GM18498 (cell line): ENCODE measurements around the gene CALML3.

ENCODE experiments used
- ATAC-seq: cut with Tn5 transposase; IDR thresholded peaks from one replicate; pipeline ENCODE4 v1.9.1; 2021; ENCODE audit warnings: mild to moderate bottlenecking, moderate library complexity; ENCODE audit not compliant: unreplicated experiment

CALML3 gene

GRCh38 chr10:5538446-5538845 lies 13.7 kb downstream of the CALML3 start:
- ATAC-seq, result no peak

DNA sequence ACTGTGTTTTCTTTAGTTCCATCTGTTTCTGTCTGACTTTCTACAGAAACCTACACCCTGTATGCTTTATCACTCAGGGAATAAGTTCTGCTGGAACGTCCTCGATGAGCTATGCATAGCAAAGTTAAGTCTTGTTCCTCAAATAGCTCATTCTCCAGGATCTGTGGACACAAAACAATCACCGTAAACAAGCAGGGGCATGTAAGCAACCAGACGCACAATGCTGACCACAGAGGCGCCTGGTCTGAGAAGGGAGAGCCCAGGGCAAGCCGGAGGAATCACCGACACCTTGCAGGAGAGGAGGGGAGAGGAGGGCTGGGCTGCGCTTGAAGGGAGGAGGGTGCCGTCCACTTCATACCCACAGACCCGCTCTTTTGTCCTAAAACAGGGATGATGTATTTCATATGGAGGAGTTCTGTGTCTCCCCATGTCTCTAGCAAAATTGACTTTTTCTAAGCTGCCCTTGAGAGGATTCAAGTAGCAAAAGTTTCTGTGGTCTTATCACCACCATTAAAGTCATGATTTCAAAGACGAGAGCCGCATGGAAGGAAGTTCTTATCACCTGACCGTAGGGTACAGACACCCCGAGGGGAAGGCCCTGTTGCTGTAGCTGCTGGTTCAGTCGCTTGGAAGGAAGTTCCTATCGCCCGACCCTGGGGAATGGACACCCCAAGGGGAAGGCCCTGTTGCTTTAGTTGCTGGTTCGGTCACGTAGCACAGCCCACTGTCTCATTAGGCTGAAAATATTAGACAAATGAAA lies 14.3 kb downstream of the CALML3 start:
- no peak for ATAC-seq

DNA sequence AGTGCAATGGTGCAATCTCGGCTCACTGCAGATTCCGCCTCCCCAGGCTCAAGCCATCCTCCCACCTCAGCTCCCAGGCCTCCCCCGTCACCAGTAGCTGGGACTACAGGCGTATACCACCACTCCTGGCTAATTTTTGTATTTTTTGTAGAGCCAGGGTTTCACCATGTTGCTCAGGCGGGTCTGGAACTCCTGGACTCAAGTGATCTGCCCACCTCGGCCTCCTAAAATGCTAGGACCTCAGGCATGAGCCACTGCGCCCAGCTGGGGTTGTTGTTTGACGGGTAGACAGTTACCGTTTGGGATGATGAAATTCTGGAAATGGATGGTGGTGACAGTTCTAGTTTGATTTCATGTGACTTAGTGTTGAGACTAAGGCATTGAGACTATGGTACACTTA lies 15.3 kb downstream of the CALML3 start:
- ATAC-seq, result no peak

GRCh38 chr10:5540891-5541290 lies 16.1 kb downstream of the CALML3 start:
- no peak for ATAC-seq

GRCh38 chr10:5542100-5542499 lies 17.3 kb downstream of the CALML3 start:
- no peak for ATAC-seq

GRCh38 chr10:5543623-5544022 lies 18.9 kb downstream of the CALML3 start:
- ATAC-seq, result no peak

DNA sequence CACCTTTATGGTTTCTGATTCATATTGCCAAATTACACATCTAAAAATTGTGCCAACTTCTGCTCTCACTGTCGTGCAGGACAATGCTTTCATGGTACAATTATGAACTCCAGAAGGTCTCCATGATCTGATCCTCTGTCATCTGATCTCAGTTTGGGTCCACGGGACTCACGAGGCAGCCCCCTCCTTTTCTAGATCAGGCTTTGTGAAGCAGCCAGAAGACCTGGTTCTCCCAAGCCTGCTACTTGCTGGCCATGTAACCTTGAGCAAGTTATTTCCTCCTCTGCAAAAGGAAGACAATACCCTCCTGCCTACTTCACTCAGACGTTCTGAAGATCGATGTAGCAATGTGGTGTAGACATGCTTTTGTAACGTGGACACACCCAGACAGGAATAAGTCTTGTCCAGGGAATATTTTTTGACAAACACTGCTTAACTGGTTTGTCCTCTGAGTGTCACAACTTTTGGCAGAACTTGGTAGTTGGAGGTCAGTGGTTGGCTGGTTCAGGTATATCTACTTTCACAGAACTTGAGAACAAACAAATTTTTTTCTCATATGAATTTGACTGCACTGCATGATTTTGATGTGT lies 19.6 kb downstream of the CALML3 start:
- ATAC-seq, result no peak

- no peak for ATAC-seq
Observed at GRCh38 chr10:5545011-5545410, 20.2 kb downstream of the CALML3 start.

DNA sequence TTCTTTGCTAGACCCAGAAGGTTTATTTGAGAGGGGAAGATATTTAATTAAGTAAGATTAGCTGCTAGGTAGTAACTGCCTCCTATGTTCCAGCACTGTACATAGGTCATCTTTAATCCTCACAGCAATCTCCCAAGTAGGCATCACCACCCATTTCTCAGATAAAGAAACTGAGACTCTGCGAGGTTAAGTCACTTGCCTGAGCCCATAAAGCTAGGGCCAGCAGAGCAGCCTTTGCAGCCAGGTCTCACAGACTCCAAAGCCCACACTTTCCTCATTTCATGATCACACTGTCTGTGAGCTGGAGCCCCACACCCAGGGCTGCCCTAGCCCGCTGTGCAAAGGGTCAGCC lies 20.6 kb downstream of the CALML3 start:
- ATAC-seq, result no peak

DNA sequence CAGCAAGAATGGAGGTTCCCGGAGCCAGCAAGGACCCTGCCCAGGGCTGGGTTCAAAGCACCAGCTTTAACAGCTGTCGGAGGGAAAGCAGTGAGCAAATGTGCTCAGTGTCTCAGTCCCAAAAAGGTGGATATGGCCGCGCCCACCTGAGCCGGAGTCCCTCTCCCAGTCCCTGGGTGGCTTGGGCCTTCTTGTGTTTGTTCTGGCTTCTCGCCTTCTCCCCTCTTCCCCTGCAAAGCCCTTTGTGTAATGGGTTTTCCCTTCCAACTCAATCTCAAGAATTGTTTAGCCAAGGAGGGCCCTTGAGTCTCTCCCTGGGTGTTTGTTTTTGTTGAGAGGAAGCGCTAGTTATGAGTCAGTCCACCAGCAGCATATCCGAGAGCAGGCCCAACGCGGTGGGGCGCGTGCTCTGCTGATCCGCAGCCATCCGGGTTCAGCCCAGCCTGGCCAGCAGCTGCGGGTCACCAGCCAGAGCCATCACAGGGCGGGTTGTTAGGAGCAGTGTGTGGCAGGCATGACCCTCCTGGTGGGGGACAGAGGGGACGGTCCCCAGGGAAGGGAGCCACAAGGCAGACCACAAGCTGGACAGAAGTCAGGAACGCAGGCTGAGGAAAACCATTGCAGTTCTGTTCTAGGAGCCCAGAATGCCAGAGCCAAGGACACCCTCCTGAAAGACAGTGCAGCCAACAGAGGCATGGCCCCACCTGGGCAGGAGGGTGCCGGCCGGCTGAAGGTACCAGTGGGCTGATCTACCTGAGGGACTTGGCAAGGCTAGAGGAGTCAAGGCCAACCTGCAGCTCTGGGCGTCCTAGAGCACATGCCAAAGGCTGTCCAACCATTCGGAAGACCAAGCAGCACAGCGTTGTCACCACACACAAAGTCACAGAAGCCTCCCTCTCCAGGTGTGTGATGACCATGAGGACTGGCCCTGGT lies 21.3 kb downstream of the CALML3 start:
- ATAC-seq, result no peak

GRCh38 chr10:5546891-5547680 lies 22.3 kb downstream of the CALML3 start:
- no peak for ATAC-seq

GRCh38 chr10:5547681-5547930 lies 22.8 kb downstream of the CALML3 start:
- no peak for ATAC-seq

- no peak for ATAC-seq
Observed at GRCh38 chr10:5547931-5548660, 23.3 kb downstream of the CALML3 start.

DNA sequence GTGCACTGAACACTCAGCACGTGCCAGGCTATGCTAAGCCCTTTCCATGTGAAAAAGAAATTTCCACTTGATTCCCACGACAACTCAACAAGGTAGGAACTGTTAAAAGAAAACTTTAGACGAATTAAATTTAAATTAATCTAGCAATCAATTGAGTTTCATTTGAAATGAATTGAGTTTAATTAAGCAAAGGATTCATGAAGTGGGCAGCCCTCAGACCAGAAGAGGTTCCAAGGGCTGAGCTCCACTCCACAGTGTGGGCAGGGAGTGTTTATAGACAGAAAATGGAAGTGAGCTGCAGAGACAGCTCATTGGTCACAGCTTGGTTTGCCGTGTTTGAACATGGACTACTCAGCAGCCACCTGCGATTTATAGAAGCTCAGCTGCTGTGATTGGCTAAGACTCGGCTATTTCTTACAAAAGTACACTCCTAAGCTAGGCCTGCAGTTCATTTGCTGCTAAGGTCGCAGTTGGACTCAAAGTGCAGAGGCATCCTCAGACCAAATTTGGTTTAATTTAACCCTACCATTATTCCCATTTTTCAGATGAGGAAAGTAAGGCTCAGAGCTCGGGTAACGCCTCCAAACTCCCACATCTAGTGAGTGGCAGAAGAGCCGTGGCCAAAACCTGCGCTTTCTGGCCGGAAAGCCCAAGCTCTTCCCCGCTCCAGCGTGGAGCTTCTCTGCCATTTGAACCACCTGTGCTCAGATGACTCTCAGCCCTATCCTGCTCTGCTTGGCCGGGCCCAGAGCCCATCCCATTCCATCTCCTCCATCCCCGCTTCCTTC lies 24.9 kb downstream of the CALML3 start:
- no peak for ATAC-seq

- ATAC-seq, result no peak
Observed at GRCh38 chr10:5550250-5550545, 25.4 kb downstream of the CALML3 start.

DNA sequence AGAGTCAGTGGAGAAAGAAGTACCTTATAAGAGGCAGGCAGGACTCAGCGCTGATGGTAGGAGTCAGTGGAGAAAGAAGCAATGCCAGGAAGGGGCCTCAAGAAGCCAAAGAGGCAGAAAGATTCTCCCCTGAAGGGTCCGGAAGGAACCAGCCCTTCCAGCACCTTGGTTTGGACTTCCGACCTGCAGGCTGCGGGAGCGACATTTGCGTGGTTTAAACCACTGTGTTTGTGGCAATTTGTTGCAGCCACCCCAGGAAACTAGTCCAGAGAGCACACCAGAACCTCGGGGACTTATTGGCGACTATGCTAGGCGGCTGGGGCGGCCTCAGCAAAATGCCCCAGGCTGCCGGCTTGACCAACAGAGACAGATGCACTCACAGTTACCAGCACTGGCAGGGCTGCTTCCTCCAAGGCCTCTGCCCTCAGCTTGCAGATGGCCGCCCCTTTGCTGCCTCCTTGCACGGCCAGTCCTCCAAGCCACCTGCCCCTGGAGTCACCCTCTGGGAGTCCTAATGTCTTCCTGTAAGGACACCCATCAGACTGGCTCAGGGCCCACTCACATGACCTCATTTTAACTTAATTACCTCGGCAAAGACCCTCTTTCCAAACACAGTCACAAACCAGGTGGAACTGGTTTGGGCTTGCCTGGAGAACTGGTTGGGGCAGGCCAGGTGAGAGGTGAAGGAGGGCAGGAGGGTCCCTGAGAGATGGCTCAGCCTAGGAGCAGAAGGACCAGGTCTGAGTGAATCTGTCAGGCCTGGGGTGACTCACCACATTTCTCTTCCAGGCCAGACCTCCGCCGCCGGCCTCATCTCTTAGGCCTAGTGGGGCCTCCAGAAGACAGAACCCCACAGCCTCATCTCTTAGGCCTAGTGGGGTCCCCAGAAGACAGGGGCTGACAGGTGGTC lies 26.1 kb downstream of the CALML3 start:
- no peak for ATAC-seq

DNA sequence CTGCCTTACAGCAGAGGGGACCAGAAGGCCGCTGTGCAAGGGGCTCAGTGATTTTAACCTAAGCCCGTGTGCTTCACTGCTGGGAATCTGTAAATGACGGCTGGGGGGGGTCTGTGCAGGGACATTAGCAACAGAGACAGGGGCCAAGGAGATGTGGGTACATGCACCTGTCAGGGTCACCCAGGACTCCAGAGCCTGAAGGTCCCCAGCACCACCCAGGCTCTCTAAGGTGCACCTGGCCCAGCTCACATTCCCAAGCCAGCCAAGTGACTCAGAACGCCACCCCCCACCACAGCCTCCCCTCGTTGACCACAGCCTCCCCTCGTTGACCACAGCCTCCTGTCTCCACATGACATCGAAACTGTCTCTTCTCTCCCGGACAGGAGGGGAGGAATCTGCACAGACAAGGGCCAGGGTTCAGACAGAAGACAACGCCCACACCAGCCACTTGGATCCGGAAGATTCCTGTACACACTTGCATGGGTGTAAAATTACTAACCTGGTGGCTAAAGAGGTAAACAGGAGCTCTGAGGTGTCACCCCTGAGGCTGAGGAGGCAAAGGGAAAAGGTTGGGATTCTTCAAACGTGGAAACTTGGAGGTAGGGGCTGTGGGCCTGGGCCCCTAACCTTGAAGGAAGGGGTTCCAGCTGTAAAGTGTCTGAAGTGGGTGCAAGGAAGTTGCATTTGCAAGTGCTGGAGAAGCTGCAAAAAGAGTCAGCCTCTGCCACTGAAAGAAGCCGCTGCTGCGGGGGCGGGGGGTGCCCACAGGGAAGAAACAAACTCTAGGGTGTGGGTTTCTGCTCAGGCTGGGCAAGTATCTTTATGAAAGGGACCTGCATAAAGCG lies 27.0 kb downstream of the CALML3 start:
- no peak for ATAC-seq
